Measurements from ENCODE around the gene FLT1.

FLT1 gene

DNA sequence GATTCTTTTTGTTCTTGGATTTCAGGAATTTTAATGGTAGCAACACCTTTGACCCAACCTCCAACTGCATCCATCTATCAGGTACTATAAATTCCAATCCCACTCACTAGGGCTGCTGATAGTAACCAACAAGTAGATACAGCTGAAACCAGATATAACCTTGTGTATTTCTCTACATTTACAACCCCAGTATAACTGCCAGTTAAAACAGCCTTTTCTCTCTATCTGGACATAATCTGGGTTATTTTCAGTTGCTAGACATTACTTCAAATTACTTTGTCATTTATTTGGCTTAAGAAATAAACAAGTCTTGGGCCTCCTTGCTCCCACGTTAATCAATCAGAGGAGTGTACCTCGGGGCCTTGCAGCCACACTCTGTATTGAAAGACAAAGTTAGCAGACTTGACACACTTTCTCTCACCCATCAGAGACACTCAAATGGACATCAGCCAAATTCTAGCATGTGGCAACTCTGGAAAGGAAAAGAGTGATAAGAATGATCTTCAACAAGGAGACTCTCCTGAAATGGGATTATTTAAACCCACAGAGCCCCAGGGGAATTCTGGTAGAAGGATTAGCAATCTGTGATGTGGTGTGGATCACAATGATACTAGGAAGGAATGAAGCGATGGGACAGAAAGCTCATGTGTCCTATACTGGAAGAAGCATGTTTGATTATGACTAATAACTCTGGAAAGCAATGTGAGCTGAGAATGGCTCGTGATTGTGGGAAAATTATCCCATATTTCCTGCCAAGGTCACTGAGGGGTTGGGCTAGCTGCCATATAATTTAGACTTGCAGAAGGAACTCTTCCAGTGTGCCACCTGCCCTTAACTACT lies 157.5 kb downstream of the FLT1 start:
- no peak for DNase-seq

- DNase-seq: no peak
These were observed 158.7 kb downstream of the FLT1 start for GRCh38 chr13:28336193-28336657.

- DNase-seq: no peak
These were observed 161.6 kb downstream of the FLT1 start for GRCh38 chr13:28333204-28333881.

DNA sequence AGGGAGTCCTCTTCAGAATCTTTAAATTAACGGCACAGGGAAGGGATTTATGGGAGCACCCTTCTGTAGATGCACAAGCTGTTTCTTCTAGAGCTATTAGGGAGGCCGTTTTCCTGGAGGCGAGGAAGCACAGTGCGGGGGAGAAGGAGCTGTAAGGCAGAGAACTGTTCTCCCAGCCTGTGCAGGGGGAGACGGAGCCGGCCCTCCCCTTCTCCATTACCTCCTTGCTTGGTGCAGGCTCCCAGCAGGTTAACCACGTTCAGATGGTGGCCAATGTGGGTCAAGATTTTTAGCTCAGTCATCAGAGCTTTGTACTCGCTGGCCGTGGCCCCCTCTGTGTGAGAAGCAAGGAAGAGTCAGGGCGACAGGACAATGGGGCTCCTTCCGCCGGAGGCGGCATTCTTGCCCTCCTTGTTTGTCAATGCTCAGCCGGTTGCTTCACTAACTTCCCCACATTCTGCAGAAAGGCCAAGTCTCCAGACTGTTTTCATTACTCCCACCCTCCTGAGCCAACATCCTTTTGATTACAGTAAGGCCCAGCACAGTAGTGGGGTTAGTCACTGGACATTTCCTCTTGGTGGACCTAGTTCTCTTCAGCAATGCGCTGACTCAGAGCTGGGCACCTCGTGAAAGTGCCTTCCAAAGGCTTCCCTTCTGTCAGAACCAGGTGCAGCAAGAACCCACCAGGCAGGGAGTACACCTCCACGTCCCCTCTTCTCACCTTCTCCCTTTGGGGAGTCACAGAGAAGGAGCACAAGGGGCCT lies 165.4 kb downstream of the FLT1 start:
- DNase-seq: no peak

DNA sequence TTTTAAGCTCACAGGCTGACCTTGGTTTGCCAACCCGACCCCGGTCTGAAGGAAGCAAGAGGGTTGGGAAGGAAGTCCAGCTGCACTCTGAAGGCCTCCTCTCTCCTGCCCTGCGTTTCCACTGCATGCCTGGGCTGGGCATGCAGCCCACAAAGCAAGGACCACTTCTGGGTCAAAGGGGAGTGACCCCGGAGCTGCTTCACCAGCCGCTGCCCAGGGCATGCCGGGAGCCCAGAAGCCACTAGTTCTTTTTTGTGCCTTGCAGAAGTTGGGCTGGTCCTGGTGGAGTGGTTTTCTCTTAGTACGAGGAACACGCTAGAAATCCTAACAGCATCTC lies 166.7 kb downstream of the FLT1 start:
- no peak for DNase-seq

DNA sequence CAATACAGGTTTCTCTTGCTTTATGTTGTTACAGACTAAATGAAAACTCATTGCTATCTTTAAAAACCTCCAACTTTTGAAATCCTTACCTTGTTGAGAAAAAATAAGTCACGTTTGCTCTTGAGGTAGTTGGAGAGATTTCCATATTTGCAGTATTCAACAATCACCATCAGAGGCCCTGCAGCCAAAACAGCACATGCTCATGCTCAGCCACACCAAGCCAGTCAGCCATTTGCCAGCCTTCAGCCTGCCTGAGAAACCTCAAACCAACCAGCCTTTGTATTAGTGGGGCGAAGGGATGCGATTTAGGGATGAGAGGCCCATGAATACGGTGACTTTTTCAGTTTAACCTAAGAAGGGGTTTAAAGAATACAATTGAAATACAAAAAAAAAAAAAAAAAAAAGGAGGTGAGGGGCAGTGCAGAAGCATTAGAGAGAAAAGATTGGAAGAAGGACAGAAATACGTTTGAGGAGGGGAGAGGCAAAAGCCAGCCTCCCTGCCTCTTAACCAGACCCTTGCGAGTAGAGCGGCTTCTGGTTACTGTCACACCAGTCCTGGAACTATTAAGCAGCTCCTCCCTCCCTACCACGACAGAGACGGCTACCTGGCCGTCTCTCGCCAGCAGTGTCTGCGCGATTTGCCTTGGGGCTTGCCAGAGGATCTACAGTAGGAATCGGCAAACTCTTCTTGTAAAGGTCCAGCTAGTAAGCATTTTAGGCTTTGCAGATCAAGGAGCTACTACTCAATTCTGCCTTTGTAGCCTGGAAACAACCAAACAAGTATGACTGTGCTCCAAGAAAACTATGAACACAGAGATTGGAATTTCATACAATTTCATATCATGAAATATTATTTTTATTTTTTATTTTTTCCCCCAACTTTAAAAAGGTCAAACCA lies 167.3 kb downstream of the FLT1 start:
- DNase-seq: no peak

- DNase-seq: no peak
These were observed 168.9 kb downstream of the FLT1 start for GRCh38 chr13:28326056-28326455.

DNA sequence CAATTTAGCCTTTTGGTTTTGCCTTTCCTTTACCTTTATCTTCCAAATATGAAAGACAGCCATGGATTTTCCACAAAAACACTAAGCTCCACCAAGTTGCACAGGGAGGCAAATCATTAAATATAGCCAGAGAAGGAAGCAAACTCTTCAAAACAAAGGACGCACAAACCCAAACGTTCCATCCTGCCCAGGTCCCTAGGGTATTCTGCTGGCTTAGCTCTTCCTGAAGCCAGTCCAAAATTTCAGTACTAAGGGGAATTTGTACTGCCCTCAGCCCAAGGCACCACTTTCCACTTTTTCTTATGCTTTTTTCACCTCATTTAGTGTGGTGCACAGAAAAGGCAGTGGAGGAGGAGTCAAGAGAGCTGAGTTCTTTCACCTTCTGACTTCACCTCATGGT lies 169.9 kb downstream of the FLT1 start:
- no peak for DNase-seq

DNA sequence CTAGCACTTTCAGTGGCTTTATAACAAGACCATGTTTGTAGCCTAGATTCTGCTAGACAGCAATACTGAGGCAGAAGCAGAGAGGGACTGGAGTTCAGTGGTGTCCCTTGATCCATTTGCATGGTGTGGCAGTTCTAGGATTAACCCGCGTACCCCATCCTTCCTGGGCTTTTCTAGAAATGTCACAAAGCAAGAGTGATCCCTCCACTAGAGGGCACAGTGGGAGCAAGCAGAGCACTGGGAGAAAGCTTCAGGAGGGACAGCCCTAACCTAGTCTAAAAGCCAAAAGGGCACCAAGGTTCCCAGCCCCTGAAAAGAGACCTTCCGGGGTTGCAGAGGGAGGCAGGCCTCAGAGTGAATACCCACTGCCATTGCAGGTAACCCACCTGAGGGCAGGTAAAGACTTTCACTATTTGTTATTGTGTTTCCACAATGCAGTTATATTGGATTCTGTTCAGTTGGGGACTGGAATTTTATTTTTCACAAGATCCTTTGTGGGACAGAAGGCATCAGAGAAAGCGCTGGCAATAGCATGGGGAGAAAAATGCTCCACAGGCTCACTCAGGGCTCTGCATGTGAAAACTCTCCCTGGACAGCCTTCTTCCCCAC lies 170.6 kb downstream of the FLT1 start:
- DNase-seq: peak; percentile 48

GRCh38 chr13:28322256-28322905 lies 172.5 kb downstream of the FLT1 start:
- DNase-seq: no peak

GRCh38 chr13:28321756-28322155 lies 173.2 kb downstream of the FLT1 start:
- DNase-seq: no peak

GRCh38 chr13:28320884-28321574 lies 173.9 kb downstream of the FLT1 start:
- DNase-seq: no peak

DNA sequence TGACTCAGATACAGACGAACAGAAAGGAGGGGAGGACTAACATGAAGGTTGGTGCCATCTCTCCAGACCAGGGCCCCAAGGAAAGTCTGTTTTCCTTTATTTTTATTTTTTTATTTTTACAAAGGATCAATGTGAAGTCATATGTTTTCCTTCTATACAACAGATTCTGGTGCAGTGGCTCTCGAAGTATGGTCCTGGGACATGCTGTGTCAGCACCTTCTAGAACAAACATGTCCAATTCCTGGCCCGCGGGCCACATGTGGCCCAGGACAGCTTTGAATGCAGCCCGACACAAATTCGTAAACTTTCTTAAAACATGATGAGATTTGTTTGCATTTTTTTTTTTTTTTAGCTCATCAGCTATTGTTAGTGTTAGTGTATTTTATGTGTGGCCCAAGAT lies 174.7 kb downstream of the FLT1 start:
- no peak for DNase-seq

- DNase-seq: no peak
These were observed 175.4 kb downstream of the FLT1 start for GRCh38 chr13:28319528-28319927.

DNA sequence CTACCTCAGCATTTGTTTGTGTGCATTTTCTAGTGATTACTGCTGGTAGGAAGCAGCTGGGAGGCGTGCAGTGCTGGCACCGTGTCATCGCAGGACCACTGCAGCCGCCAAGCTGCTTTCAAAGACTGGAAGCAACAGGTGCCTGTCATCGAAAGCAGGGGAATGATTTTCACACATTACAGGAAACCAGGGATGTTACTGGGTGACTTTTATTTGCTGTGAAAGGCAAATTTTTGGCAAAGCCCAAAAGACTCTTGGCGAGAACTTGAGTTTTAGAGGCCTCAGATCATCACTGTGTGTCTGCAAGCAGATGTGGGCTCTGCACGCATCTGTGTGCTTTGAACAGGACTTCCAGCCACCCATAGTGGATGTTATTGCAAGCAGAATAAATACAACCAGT lies 176.4 kb downstream of the FLT1 start:
- DNase-seq: no peak

- DNase-seq: no peak
These were observed 178.1 kb downstream of the FLT1 start for GRCh38 chr13:28316836-28317235.

- no peak for DNase-seq
These were observed 178.8 kb downstream of the FLT1 start for GRCh38 chr13:28316129-28316528.

DNA sequence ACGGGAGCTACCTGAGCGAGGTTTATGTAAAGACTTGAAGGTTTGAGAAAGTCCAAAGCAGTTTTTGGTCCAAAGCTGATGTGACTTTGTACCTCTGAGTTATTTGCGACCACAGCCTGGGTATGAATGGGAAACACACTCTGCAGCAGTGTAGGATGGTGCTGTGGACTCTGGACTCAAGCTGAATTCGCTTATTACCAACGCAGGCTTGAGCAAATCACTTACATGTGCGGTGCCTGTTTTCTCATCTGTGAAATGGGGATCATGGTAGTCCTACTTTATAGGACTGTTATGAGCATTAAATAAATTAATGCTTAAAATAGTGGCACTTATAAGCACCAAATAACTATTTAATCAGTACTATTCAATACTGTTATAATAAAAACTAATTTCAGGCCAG lies 180.0 kb downstream of the FLT1 start:
- DNase-seq: no peak

- no peak for DNase-seq
These were observed 181.3 kb downstream of the FLT1 start for GRCh38 chr13:28313579-28313978.

DNA sequence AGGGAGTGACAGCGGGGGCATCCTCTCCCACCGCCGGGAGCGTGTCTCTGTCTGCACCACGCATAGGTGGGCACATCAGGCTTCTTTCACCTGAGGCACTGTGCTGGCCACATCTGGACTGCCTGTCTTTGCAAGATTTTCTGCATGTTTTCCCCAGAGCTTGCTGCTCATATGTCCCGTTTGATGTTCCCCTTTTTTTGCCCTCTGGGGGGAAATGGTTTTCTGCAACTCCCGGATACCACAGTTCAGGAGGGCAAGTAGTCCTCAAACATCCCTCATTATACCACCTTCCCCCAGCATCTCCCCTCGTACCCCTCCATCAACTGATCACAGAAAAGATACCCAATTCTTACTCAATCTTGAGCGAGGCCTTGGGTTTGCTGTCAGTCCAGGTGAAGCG lies 188.6 kb downstream of the FLT1 start:
- no peak for DNase-seq

GRCh38 chr13:28301839-28302238 lies 193.1 kb downstream of the FLT1 start:
- no peak for DNase-seq
